Measurements from ENCODE around the gene KCNC2. TPM values are rescaled to one million over a fixed set of nuclear protein-coding genes. Genes with fewer than 3 reads are reported as not detected.

Gene KCNC2
- total RNA-seq, 1 experiment from 2014 or later = not detected

- Histone ChIP-seq H3K4me3 (no peak overlapping the region), H3K9me2 (ENCODE audit: insufficient read depth) (no peaks in the 10 kb centered on the region; the same call in 1 of the 2 replicates), H3K79me2 (ENCODE audit: low read depth) (no peaks in the 10 kb centered on the region), H3K9me3 (ENCODE audit: insufficient read depth, low read depth) (no peaks in the 10 kb centered on the region), H3K4me1 (replicated peaks; ENCODE audit: insufficient read depth) (no peaks in the 10 kb centered on the region), H3K27ac (no peak overlapping the region), H4K20me1 (ENCODE audit: insufficient read depth) (no peaks in the 10 kb centered on the region), H2AFZ (no peak overlapping the region), H3K4me2 (no peak overlapping the region), H3F3A (ENCODE audit: insufficient read depth, low read depth) (no peaks in the 10 kb centered on the region), H3K27me3 (ENCODE audit: insufficient read depth, low read depth) (no peaks in the 10 kb centered on the region), H3K36me3 (ENCODE audit: low read depth) (no peaks in the 10 kb centered on the region)
- CTCF ChIA-PET = no interaction called here
- intact Hi-C loops (cut with micrococcal nuclease; ENCODE audit: unreplicated experiment) = no loop called here
- no TSS peak for BruUV-seq (replicated peaks)
- DNase-seq = no peak
- no peak for TF ChIP-seq CTCF (conservative IDR thresholded peaks at IDR 0.05)
- TF ChIP-seq EZH2 (IDR thresholded peaks at IDR 0.05; ENCODE audit: low read depth) = no peak
- POLR2A ChIA-PET (ENCODE audit: unreplicated experiment) = no interaction called here
Observed at GRCh38 chr12:75162845-75163244, 46.8 kb downstream of the KCNC2 start.

GRCh38 chr12:75161488-75161887 is 48.2 kb downstream of the KCNC2 start:
- POLR2A ChIA-PET (ENCODE audit: unreplicated experiment) = no interaction called here
- no peaks in the 10 kb centered on the region for H3F3A ChIP-seq (ENCODE audit: insufficient read depth, low read depth)

GRCh38 chr12:75157385-75157784 is 52.3 kb downstream of the KCNC2 start:
- no peaks in the 10 kb centered on the region for H3K79me2 ChIP-seq (ENCODE audit: low read depth)
- POLR2A ChIA-PET (ENCODE audit: unreplicated experiment) = no interaction called here
- BruUV-seq (replicated peaks) = no TSS peak

More at GRCh38 chr12:75161488-75161887, 48.2 kb downstream of the KCNC2 start:
- BruUV-seq (replicated peaks) = no TSS peak
- Histone ChIP-seq H3K4me3 (no peak overlapping the region), H4K20me1 (ENCODE audit: insufficient read depth) (no peaks in the 10 kb centered on the region), H2AFZ (no peak overlapping the region), H3K4me1 (replicated peaks; ENCODE audit: insufficient read depth) (no peaks in the 10 kb centered on the region), H3K27me3 (ENCODE audit: insufficient read depth, low read depth) (no peaks in the 10 kb centered on the region), H3K4me2 (no peak overlapping the region), H3K36me3 (ENCODE audit: low read depth) (no peaks in the 10 kb centered on the region), H3K27ac (no peak overlapping the region), H3K9me3 (ENCODE audit: insufficient read depth, low read depth) (no peaks in the 10 kb centered on the region), H3K79me2 (ENCODE audit: low read depth) (no peaks in the 10 kb centered on the region), H3K9me2 (ENCODE audit: insufficient read depth) (no peaks in the 10 kb centered on the region; the same call in 1 of the 2 replicates)
- CTCF ChIA-PET = no interaction called here
- DNase-seq = no peak
- TF ChIP-seq EZH2 (IDR thresholded peaks at IDR 0.05; ENCODE audit: low read depth) (no peak), CTCF (conservative IDR thresholded peaks at IDR 0.05) (no peak)
- intact Hi-C loops (cut with micrococcal nuclease; ENCODE audit: unreplicated experiment) = no loop called here

More at GRCh38 chr12:75157385-75157784, 52.3 kb downstream of the KCNC2 start:
- Histone ChIP-seq H3K9me3 (ENCODE audit: insufficient read depth, low read depth) (no peaks in the 10 kb centered on the region), H2AFZ (no peak overlapping the region), H3K36me3 (ENCODE audit: low read depth) (no peaks in the 10 kb centered on the region), H3K4me1 (replicated peaks; ENCODE audit: insufficient read depth) (no peaks in the 10 kb centered on the region), H3K4me2 (no peak overlapping the region), H3F3A (ENCODE audit: insufficient read depth, low read depth) (no peaks in the 10 kb centered on the region), H3K4me3 (no peak overlapping the region), H4K20me1 (ENCODE audit: insufficient read depth) (no peaks in the 10 kb centered on the region), H3K27ac (no peak overlapping the region), H3K9me2 (ENCODE audit: insufficient read depth) (no peaks in the 10 kb centered on the region; the same call in 1 of the 2 replicates), H3K27me3 (ENCODE audit: insufficient read depth, low read depth) (no peaks in the 10 kb centered on the region)
- CTCF ChIA-PET = no interaction called here
- intact Hi-C loops (cut with micrococcal nuclease; ENCODE audit: unreplicated experiment) = no loop called here
- TF ChIP-seq CTCF (conservative IDR thresholded peaks at IDR 0.05) (no peak), EZH2 (IDR thresholded peaks at IDR 0.05; ENCODE audit: low read depth) (no peak)
- no peak for DNase-seq
